Measurements from ENCODE around the gene MS4A14.
"Not testable (repeated sequence)": the region's sequence is repeated elsewhere in the genome, so short reads cannot be mapped to it uniquely, and the experiment has no call there.

MS4A14 gene

DNA sequence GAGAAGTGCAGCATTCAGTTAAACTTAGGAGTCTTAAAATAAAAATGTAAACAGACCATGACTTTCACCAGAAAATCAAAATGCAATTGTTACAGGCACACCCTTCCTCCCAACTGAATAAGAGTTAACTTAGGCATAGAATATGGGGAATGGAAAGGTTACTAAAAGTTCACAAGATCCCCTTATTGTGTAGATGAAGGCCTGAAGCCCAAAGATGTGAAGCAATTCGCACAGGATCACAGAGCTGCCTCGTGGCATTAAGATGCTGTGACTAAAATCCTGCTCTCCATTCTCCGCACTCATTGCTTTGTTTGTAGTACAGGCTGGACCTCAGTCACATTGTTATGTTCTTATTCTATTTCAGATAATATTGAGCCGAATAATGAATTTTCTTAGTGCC, 37.1 kb downstream of the MS4A14 start:
- no peaks in the 10 kb centered on the region for H3K4me1 ChIP-seq (ENCODE audit: control insufficient read depth, insufficient read depth, low read length)
- no peak overlapping the region for H3K27ac ChIP-seq (ENCODE audit: low read length)
- H3K4me3 ChIP-seq (ENCODE audit: low read length in 2 of 2): no peak overlapping the region
- H3K27me3 ChIP-seq (ENCODE audit: control insufficient read depth in 1 of 2, insufficient read depth in 2 of 2, low read length in 2 of 2): no peaks in the 10 kb centered on the region
- H3K9ac ChIP-seq (ENCODE audit: low read length in 2 of 2): no peak overlapping the region
- no peaks in the 10 kb centered on the region for H3K9me3 ChIP-seq (ENCODE audit: control insufficient read depth in 2 of 2, low read length in 2 of 2)
- H3K36me3 ChIP-seq (ENCODE audit: control insufficient read depth in 2 of 2, insufficient read depth in 2 of 2, low read length in 2 of 2): no peaks in the 10 kb centered on the region

DNA sequence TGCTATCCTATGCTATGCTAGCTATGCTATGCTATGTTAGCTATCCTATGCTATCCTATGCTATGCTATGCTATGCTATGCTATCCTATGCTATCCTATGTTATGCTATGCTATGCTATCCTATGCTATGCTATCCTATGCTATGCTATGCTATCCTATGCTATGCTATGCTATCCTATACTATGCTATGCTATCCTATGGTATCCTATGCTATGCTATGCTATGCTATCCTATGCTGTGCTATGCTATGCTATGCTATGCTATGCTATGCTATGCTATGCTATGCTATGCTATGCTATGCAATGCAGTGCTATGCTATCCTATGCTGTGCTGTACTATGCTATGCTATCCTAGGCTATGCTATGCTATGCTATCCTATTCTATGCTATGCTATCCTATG, 50.8 kb downstream of the MS4A14 start:
- no peak overlapping the region for H3K4me3 ChIP-seq (ENCODE audit: low read length in 2 of 2)
- no peak overlapping the region for H3K9ac ChIP-seq (ENCODE audit: low read length in 2 of 2)
- H3K27ac ChIP-seq (ENCODE audit: low read length): no peak overlapping the region
- H3K4me1 ChIP-seq (ENCODE audit: control insufficient read depth, insufficient read depth, low read length): no peaks in the 10 kb centered on the region
- H3K36me3 ChIP-seq (ENCODE audit: control insufficient read depth in 2 of 2, insufficient read depth in 2 of 2, low read length in 2 of 2): no peaks in the 10 kb centered on the region
- H3K9me3 ChIP-seq (ENCODE audit: control insufficient read depth in 2 of 2, low read length in 2 of 2): no peaks in the 10 kb centered on the region
- H3K27me3 ChIP-seq (ENCODE audit: control insufficient read depth in 1 of 2, insufficient read depth in 2 of 2, low read length in 2 of 2): no peaks in the 10 kb centered on the region

DNA sequence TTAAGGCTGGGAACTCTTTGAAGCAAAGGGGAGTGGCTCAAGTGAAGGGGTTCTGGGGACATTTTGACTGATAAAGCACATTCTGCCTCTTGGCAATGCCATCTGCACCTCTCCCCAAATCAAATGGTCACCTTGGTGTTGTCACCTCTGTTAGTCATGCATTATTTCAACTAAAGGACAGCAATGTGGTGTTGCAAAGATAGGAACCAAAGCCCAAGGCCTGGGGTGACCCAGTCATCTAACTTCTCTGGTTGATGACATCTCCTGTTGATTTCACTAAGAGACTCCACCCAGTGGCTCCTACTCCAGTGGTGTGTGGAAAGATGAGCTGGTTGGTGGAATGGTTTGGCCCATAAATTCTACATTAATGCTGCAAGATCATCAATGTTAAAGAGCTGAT, 51.6 kb downstream of the MS4A14 start:
- Histone ChIP-seq H3K36me3 (ENCODE audit: control insufficient read depth in 2 of 2, insufficient read depth in 2 of 2, low read length in 2 of 2) (no peaks in the 10 kb centered on the region), H3K27ac (ENCODE audit: low read length) (no peak overlapping the region), H3K4me1 (ENCODE audit: control insufficient read depth, insufficient read depth, low read length) (no peaks in the 10 kb centered on the region), H3K27me3 (ENCODE audit: control insufficient read depth in 1 of 2, insufficient read depth in 2 of 2, low read length in 2 of 2) (no peaks in the 10 kb centered on the region), H3K9ac (ENCODE audit: low read length in 2 of 2) (no peak overlapping the region), H3K4me3 (ENCODE audit: low read length in 2 of 2) (no peak overlapping the region), H3K9me3 (ENCODE audit: control insufficient read depth in 2 of 2, low read length in 2 of 2) (no peaks in the 10 kb centered on the region)

DNA sequence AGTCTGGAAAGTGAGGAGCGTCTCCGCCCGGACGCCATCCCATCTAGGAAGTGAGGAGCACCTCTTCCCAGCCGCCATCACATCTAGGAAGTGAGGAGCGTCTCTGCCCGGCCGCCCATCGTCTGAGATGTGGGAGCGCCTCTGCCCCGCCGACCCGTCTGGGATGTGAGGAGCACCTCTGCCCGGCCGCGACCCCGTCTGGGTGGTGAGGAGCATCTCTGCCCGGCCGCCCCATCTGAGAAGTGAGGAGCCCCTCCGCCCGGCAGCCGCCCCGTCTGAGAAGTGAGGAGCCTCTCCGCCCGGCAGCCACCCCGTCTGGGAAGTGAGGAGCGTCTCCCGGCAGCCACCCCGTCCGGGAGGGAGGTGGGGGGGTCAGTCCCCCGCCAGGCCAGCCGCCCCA, 54.9 kb downstream of the MS4A14 start:
- not testable (repeated sequence) for H3K36me3 ChIP-seq (ENCODE audit: control insufficient read depth in 2 of 2, insufficient read depth in 2 of 2, low read length in 2 of 2); H3K4me1 ChIP-seq (ENCODE audit: control insufficient read depth, insufficient read depth, low read length); H3K27ac ChIP-seq (ENCODE audit: low read length); H3K9me3 ChIP-seq (ENCODE audit: control insufficient read depth in 2 of 2, low read length in 2 of 2); H3K9ac ChIP-seq (ENCODE audit: low read length in 2 of 2); H3K27me3 ChIP-seq (ENCODE audit: control insufficient read depth in 1 of 2, insufficient read depth in 2 of 2, low read length in 2 of 2); H3K4me3 ChIP-seq (ENCODE audit: low read length in 2 of 2)

DNA sequence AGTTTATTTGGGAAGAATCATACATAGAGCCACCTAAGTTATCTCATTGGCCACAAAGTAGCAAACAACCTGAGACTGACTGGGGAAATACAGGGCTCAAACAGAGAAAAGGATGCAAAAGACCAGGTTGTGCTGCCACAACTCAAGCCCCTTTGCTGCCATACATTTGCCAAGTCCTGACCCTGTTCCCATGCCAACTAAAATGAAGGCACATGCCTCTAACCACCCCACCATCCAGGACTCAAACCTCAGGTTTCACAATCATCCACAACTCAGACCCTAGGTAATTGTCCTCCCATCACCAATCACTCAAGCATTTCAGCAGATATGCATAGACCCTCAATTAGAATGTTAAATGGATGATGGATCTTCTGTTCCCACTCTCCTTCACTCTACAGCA, 58.0 kb downstream of the MS4A14 start:
- no peaks in the 10 kb centered on the region for H3K4me1 ChIP-seq (ENCODE audit: control insufficient read depth, insufficient read depth, low read length)

DNA sequence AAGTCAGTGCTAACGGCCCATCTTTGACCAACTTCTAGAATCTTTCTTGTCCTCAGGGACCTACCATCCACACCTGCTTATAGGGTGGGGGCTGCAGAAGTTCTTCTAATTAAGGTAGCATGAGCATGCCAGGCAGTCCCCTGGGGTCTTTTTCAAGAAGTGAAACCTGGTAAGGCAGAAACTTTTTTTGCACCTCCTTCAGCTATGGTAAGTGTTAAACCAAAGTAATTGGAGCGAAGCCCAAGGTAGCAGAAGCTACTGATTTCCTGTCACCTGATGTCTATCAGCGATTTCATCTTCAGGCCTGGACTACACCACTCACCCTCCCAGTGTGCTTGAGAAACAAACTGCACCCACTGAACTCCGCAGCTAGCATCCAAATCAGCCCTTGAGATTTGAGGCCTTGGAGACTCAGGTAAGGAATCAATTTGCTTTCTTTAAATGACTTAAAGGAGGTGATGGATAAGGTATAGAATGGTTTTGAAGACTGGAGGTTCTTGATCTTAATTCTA, 59.3 kb downstream of the MS4A14 start, which contains the start of gene MS4A1:
MS4A1 (plus strand) TSS at position 317 of the 512 bp plus-strand sequence. CDS start 6,528 bp downstream, outside the sequence.
- H3K36me3 ChIP-seq (ENCODE audit: control insufficient read depth in 2 of 2, insufficient read depth in 2 of 2, low read length in 2 of 2): no peaks in the 10 kb centered on the region
- H3K9me3 ChIP-seq (ENCODE audit: control insufficient read depth in 2 of 2, low read length in 2 of 2): no peaks in the 10 kb centered on the region
- no peak within 1 kb of the TSS for H3K27ac ChIP-seq (ENCODE audit: low read length)
- H3K9ac ChIP-seq (ENCODE audit: low read length in 2 of 2): no peak within 1 kb of the TSS
- H3K4me3 ChIP-seq (ENCODE audit: low read length in 2 of 2): no peak within 1 kb of the TSS
- no peaks in the 10 kb centered on the region for H3K4me1 ChIP-seq (ENCODE audit: control insufficient read depth, insufficient read depth, low read length)
- no peaks in the 10 kb centered on the region for H3K27me3 ChIP-seq (ENCODE audit: control insufficient read depth in 1 of 2, insufficient read depth in 2 of 2, low read length in 2 of 2)

More for the DNA sequence above, 58.0 kb downstream of the MS4A14 start:
- Histone ChIP-seq H3K9me3 (ENCODE audit: control insufficient read depth in 2 of 2, low read length in 2 of 2) (no peaks in the 10 kb centered on the region), H3K27ac (ENCODE audit: low read length) (no peak overlapping the region), H3K36me3 (ENCODE audit: control insufficient read depth in 2 of 2, insufficient read depth in 2 of 2, low read length in 2 of 2) (no peaks in the 10 kb centered on the region), H3K4me3 (ENCODE audit: low read length in 2 of 2) (no peak overlapping the region), H3K9ac (ENCODE audit: low read length in 2 of 2) (no peak overlapping the region), H3K27me3 (ENCODE audit: control insufficient read depth in 1 of 2, insufficient read depth in 2 of 2, low read length in 2 of 2) (no peaks in the 10 kb centered on the region)

DNA sequence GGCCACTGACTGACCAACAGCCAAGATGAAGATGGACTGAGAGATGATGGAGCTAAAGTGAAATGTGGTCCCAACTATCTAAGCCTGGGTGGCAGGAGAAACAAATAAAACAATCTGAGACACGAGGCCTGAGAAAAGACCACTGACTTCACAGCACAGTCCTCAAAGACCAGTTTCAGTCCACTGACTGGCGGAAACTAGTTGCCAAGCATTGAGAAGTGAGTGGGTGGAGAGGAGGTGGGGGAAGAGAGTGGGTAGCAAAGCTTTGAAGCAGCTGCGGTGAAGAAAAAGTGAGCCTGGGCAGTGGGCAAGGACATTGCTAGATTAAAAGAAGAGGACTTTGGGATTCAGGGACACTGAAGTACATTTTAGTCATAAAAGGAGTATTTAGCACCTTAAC, 61.3 kb downstream of the MS4A14 start:
- Histone ChIP-seq H3K27me3 (ENCODE audit: control insufficient read depth in 1 of 2, insufficient read depth in 2 of 2, low read length in 2 of 2) (no peaks in the 10 kb centered on the region), H3K36me3 (ENCODE audit: control insufficient read depth in 2 of 2, insufficient read depth in 2 of 2, low read length in 2 of 2) (no peaks in the 10 kb centered on the region), H3K4me3 (ENCODE audit: low read length in 2 of 2) (no peak overlapping the region), H3K9ac (ENCODE audit: low read length in 2 of 2) (no peak overlapping the region), H3K4me1 (ENCODE audit: control insufficient read depth, insufficient read depth, low read length) (no peaks in the 10 kb centered on the region), H3K27ac (ENCODE audit: low read length) (no peak overlapping the region), H3K9me3 (ENCODE audit: control insufficient read depth in 2 of 2, low read length in 2 of 2) (no peaks in the 10 kb centered on the region)

DNA sequence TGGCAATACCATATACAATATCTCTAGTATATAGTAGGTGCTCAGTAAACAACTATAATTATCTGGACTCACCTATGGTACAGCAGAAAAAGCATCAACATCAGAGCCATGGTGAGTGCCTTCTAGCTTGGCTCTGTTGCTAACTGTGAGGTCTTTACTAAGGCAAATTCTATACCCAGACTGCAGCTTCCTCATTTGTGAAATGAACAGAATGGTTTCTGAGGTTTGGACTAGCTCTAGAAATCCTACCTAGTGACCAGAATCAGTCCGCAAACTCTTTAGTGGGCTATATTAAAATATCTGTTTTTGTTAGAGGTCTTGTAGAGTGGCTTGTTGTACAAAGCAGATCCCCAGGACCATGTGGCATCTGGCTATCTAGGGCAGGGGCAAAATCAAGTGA, 63.1 kb downstream of the MS4A14 start:
- Histone ChIP-seq H3K4me1 (ENCODE audit: control insufficient read depth, insufficient read depth, low read length) (no peaks in the 10 kb centered on the region), H3K27me3 (ENCODE audit: control insufficient read depth in 1 of 2, insufficient read depth in 2 of 2, low read length in 2 of 2) (no peaks in the 10 kb centered on the region), H3K4me3 (ENCODE audit: low read length in 2 of 2) (no peak overlapping the region), H3K36me3 (ENCODE audit: control insufficient read depth in 2 of 2, insufficient read depth in 2 of 2, low read length in 2 of 2) (no peaks in the 10 kb centered on the region), H3K27ac (ENCODE audit: low read length) (no peak overlapping the region), H3K9ac (ENCODE audit: low read length in 2 of 2) (no peak overlapping the region), H3K9me3 (ENCODE audit: control insufficient read depth in 2 of 2, low read length in 2 of 2) (no peaks in the 10 kb centered on the region)

Measured in stomach smooth muscle (tissue), 2 donors.